IPS-18c (cell line): ENCODE results near the gene CHRM5.

ENCODE experiments used
- H3K4me3 ChIP-seq: 2 replicates; pipeline ENCODE4 v1.7.0; 2013; ENCODE audit warnings: low read depth, mild to moderate bottlenecking, low read length, moderate library complexity; ENCODE audit not compliant: insufficient read depth
- H3K9me3 ChIP-seq: one replicate; pipeline ENCODE4 v1.6.1; 2013; ENCODE audit warnings: mild to moderate bottlenecking, low read length, moderate library complexity; ENCODE audit not compliant: control insufficient read depth, insufficient read depth

The CHRM5 gene

GRCh38 chr15:34055868-34056595, 87.7 kb downstream of the CHRM5 start:
- peaks cover 2% of the 10 kb centered on the region for H3K9me3 ChIP-seq
- H3K4me3 ChIP-seq, result no peak overlapping the region

- no peak overlapping the region for H3K4me3 ChIP-seq
- peaks cover 2% of the 10 kb centered on the region for H3K9me3 ChIP-seq
These were observed 88.6 kb downstream of the CHRM5 start for GRCh38 chr15:34056911-34057310.

GRCh38 chr15:34059476-34059875, 91.2 kb downstream of the CHRM5 start:
- H3K9me3 ChIP-seq, result peaks cover 2% of the 10 kb centered on the region
- no peak overlapping the region for H3K4me3 ChIP-seq

GRCh38 chr15:34059946-34060345, 91.6 kb downstream of the CHRM5 start:
- H3K9me3 ChIP-seq, result peaks cover 2% of the 10 kb centered on the region
- H3K4me3 ChIP-seq, result no peak overlapping the region

- no peak overlapping the region for H3K4me3 ChIP-seq
- no peaks in the 10 kb centered on the region for H3K9me3 ChIP-seq
These were observed 96.1 kb downstream of the CHRM5 start for GRCh38 chr15:34064438-34064837.

- H3K9me3 ChIP-seq, result no peaks in the 10 kb centered on the region
- H3K4me3 ChIP-seq, result no peak overlapping the region
These were observed 97.0 kb downstream of the CHRM5 start for GRCh38 chr15:34065261-34065660.

GRCh38 chr15:34065941-34066340, 97.6 kb downstream of the CHRM5 start:
- Histone ChIP-seq H3K4me3 (no peak overlapping the region), H3K9me3 (no peaks in the 10 kb centered on the region)

GRCh38 chr15:34070003-34070402, 101.7 kb downstream of the CHRM5 start:
- no peak overlapping the region for H3K4me3 ChIP-seq
- no peaks in the 10 kb centered on the region for H3K9me3 ChIP-seq

- Histone ChIP-seq H3K9me3 (no peaks in the 10 kb centered on the region), H3K4me3 (no peak overlapping the region)
These were observed 108.5 kb downstream of the CHRM5 start for GRCh38 chr15:34076785-34077184.

- no peak overlapping the region for H3K4me3 ChIP-seq
- no peaks in the 10 kb centered on the region for H3K9me3 ChIP-seq
These were observed 110.6 kb downstream of the CHRM5 start for GRCh38 chr15:34078900-34079299.

GRCh38 chr15:34079904-34080303, 111.6 kb downstream of the CHRM5 start:
- no peaks in the 10 kb centered on the region for H3K9me3 ChIP-seq
- no peak overlapping the region for H3K4me3 ChIP-seq

GRCh38 chr15:34084086-34084485, 115.8 kb downstream of the CHRM5 start:
- Histone ChIP-seq H3K4me3 (no peak overlapping the region), H3K9me3 (no peaks in the 10 kb centered on the region)

- no peak overlapping the region for H3K4me3 ChIP-seq
These were observed 117.4 kb downstream of the CHRM5 start for GRCh38 chr15:34085746-34086145.

GRCh38 chr15:34099914-34100313, 131.6 kb downstream of the CHRM5 start:
- no peak overlapping the region for H3K4me3 ChIP-seq
- H3K9me3 ChIP-seq, result no peaks in the 10 kb centered on the region

More at GRCh38 chr15:34085746-34086145, 117.4 kb downstream of the CHRM5 start:
- no peaks in the 10 kb centered on the region for H3K9me3 ChIP-seq

GRCh38 chr15:34101366-34102174, 133.3 kb downstream of the CHRM5 start, which contains the start of the genes EMC7 and PGBD4:
Gene EMC7 (minus strand): TSS chr15:34101862. CDS start chr15:34101839, 23 bp downstream.
Gene PGBD4 (plus strand): TSS chr15:34102083. CDS start chr15:34102532, 449 bp downstream.
- no peaks in the 10 kb centered on the region for H3K9me3 ChIP-seq
- peak within 1 kb of the TSS; percentile 90 for H3K4me3 ChIP-seq

- Histone ChIP-seq H3K9me3 (no peaks in the 10 kb centered on the region), H3K4me3 (peak overlapping the region; percentile 90)
These were observed 134.1 kb downstream of the CHRM5 start for GRCh38 chr15:34102175-34102925.

GRCh38 chr15:34106423-34106822, 138.1 kb downstream of the CHRM5 start:
- Histone ChIP-seq H3K4me3 (no peak overlapping the region), H3K9me3 (no peaks in the 10 kb centered on the region)
